Stimulated activated CD8-positive, alpha-beta memory T cell treated with anti-CD3 and anti-CD28 coated beads, Interleukin-7, amount 100 ng/mL, for 24 hours (primary cell): ENCODE data around the gene TBC1D1.

Experiments used
- DNase-seq: peaks from one replicate; pipeline ENCODE4 v3.0.0-alpha.2; 2020; ENCODE audit warnings: low read depth

The TBC1D1 gene

GRCh38 chr4:37890801-37891259, at the start of gene TBC1D1:
TBC1D1 (plus strand) TSS chr4:37891084; CDS start chr4:37902096, 11,012 bp downstream.
- DNase-seq = peak; percentile 7

- DNase-seq = no peak
These were observed 46.7 kb upstream of the TBC1D1 start for GRCh38 chr4:37844204-37844603.

- no peak for DNase-seq
These were observed 45.7 kb upstream of the TBC1D1 start for GRCh38 chr4:37845201-37845600.

- no peak for DNase-seq
These were observed 43.5 kb upstream of the TBC1D1 start for GRCh38 chr4:37847311-37847884.

GRCh38 chr4:37852376-37852775, 38.5 kb upstream of the TBC1D1 start:
- DNase-seq = no peak

- no peak for DNase-seq
These were observed 32.8 kb upstream of the TBC1D1 start for GRCh38 chr4:37858112-37858511.

- DNase-seq = no peak
These were observed 32.0 kb upstream of the TBC1D1 start for GRCh38 chr4:37858872-37859271.

GRCh38 chr4:37860266-37860665, 30.6 kb upstream of the TBC1D1 start:
- no peak for DNase-seq

- no peak for DNase-seq
These were observed 27.9 kb upstream of the TBC1D1 start for GRCh38 chr4:37862961-37863360.

GRCh38 chr4:37864786-37865185, 26.1 kb upstream of the TBC1D1 start:
- no peak for DNase-seq

- no peak for DNase-seq
These were observed 25.4 kb upstream of the TBC1D1 start for GRCh38 chr4:37865450-37865849.

- no peak for DNase-seq
These were observed 23.8 kb upstream of the TBC1D1 start for GRCh38 chr4:37867102-37867501.

- DNase-seq = no peak
These were observed 22.6 kb upstream of the TBC1D1 start for GRCh38 chr4:37868238-37868637.

- no peak for DNase-seq
These were observed 18.4 kb upstream of the TBC1D1 start for GRCh38 chr4:37872310-37872988.

GRCh38 chr4:37873386-37873785, 17.5 kb upstream of the TBC1D1 start:
- no peak for DNase-seq

- DNase-seq = no peak
These were observed 14.7 kb upstream of the TBC1D1 start for GRCh38 chr4:37876156-37876555.

GRCh38 chr4:37879365-37879764, 11.5 kb upstream of the TBC1D1 start:
- no peak for DNase-seq

GRCh38 chr4:37881811-37882210, 9.1 kb upstream of the TBC1D1 start:
- no peak for DNase-seq

- DNase-seq = no peak
These were observed 8.1 kb upstream of the TBC1D1 start for GRCh38 chr4:37882665-37883296.

GRCh38 chr4:37884855-37885487, 5.9 kb upstream of the TBC1D1 start:
- no peak for DNase-seq

- DNase-seq = no peak
These were observed 5.4 kb upstream of the TBC1D1 start for GRCh38 chr4:37885496-37885895.

- no peak for DNase-seq
These were observed 759 bp upstream of the TBC1D1 start for GRCh38 chr4:37889849-37890800.
